DND-41 (cell line): ENCODE data around the gene SLC12A6.

ENCODE experiments used
- CTCF ChIP-seq: IDR thresholded peaks from 2 replicates; pipeline ENCODE4 v1.5.1; 2012; ENCODE audit warnings: borderline replicate concordance, low read length, moderate library complexity, mild to moderate bottlenecking; ENCODE audit not compliant: poor library complexity, severe bottlenecking; ENCODE audit errors: extremely low read depth
- EZH2 ChIP-seq: IDR thresholded peaks from 3 replicates; pipeline ENCODE4 v1.6.1; 2012; ENCODE audit warnings: borderline replicate concordance, low read depth, mild to moderate bottlenecking, moderate library complexity, low read length, inconsistent platforms; ENCODE audit not compliant: severe bottlenecking

- TF ChIP-seq CTCF (no peak), EZH2 (no peak)
Observed at GRCh38 chr15:34337557-34338306, at the start of gene SLC12A6.
